Lower leg skin (tissue), 3 donors: Measurements from ENCODE around the gene PHF3.

ENCODE experiments used
- CTCF ChIP-seq, 3 donors: fragments of 450-650 bp; IDR thresholded peaks; one replicate each; pipeline ENCODE4 v1.5.1; 2016; ENCODE audit warnings: antibody characterized with exemption in 3 of 3, mild to moderate bottlenecking in 3 of 3, moderate library complexity in 2 of 3
- POLR2A ChIP-seq, 2 donors: fragments of 450-650 bp; IDR thresholded peaks; one replicate each; pipeline ENCODE4 v1.6.1; 2016 to 2017; ENCODE audit warnings: antibody characterized with exemption in 2 of 2, mild to moderate bottlenecking in 1 of 2, moderate library complexity in 1 of 2

- TF ChIP-seq CTCF (IDR thresholded peaks at IDR 0.05) (no peak), POLR2A (IDR thresholded peaks at IDR 0.05) (no peak)
Measured at GRCh38 chr6:63660757-63661156, 25.2 kb downstream of the PHF3 start.
